Fibroblast of the aortic adventitia (primary cell): ENCODE data around the gene PARN. TPM values are rescaled to one million over a fixed set of nuclear protein-coding genes. Genes with fewer than 3 reads are reported as not detected.

Experiments used
- DNase-seq: peaks from one replicate; pipeline ENCODE4 v3.0.0-alpha.2; 2010; ENCODE audit warnings: low read depth
- H3K4me3 ChIP-seq: 2 replicates; pipeline ENCODE4 v1.5.1; 2011; ENCODE audit warnings: low read depth, mild to moderate bottlenecking, control low read depth, low read length, moderate library complexity
- CTCF ChIP-seq: IDR thresholded peaks from 2 replicates; pipeline ENCODE4 v1.5.1; 2011; ENCODE audit warnings: mild to moderate bottlenecking, low read length, control low read depth, inconsistent platforms; ENCODE audit not compliant: insufficient read depth
- total RNA-seq: library from RNA; depleted of rRNA; stranded (reverse); fragments of >200 nt; gene quantifications from 2 replicates; pipeline ENCODE4 v1.2.3, GENCODE V29; 2012; ENCODE audit warnings: low replicate concordance

The PARN gene
- total RNA-seq, 1 donor: 37.2 TPM

- no peak overlapping the region for H3K4me3 ChIP-seq
- DNase-seq: no peak
- TF ChIP-seq CTCF: no peak
Observed at GRCh38 chr16:14522671-14523070, 107.4 kb downstream of the PARN start.

- H3K4me3 ChIP-seq: no peak overlapping the region
- no peak for TF ChIP-seq CTCF
- DNase-seq: no peak
Observed at GRCh38 chr16:14520753-14521152, 109.3 kb downstream of the PARN start.

GRCh38 chr16:14514967-14515366 is 115.1 kb downstream of the PARN start:
- no peak for DNase-seq
- TF ChIP-seq CTCF: no peak
- no peak overlapping the region for H3K4me3 ChIP-seq

- no peak for DNase-seq
- no peak for TF ChIP-seq CTCF
- no peak overlapping the region for H3K4me3 ChIP-seq
Observed at GRCh38 chr16:14513389-14514107, 116.5 kb downstream of the PARN start.

GRCh38 chr16:14511800-14512135 is 118.3 kb downstream of the PARN start:
- no peak for DNase-seq
- H3K4me3 ChIP-seq: no peak overlapping the region
- TF ChIP-seq CTCF: no peak

- H3K4me3 ChIP-seq: no peak overlapping the region
- DNase-seq: peak; percentile 54
- no peak for TF ChIP-seq CTCF
Observed at GRCh38 chr16:14510939-14511799, 118.9 kb downstream of the PARN start.
